CD4-positive, alpha-beta memory T cell (primary cell): ENCODE results near the gene ARHGEF38. TPM values are rescaled to one million over a fixed set of nuclear protein-coding genes. Genes with fewer than 3 reads are reported as not detected.
A peak's percentile ranks its signal among the peaks of the same experiment; 100 is the strongest.

ENCODE experiments used
- CTCF ChIA-PET: fragments of 350-600 bp; sonication (Branson Sonifier 250); formaldehyde crosslinking; loops from one replicate; lab custom pipeline; 2021; ENCODE audit warnings: inconsistent platforms; ENCODE audit not compliant: partially characterized antibody; lab: Charles Lee
- POLR2A ChIA-PET: fragments of 350-600 bp; sonication (Branson Sonifier 250); formaldehyde crosslinking; loops from one replicate; lab custom pipeline; 2021; ENCODE audit not compliant: partially characterized antibody; lab: Charles Lee
- DNase-seq, 5 donors: peaks; one replicate each; pipeline versions ENCODE4 v3.0.0 to v3.0.0-alpha.2; 2020 to 2022; ENCODE audit warnings: mixed read lengths in 1 of 5
- H3K27ac ChIP-seq: one replicate; pipeline ENCODE4 v1.7.0; 2013; ENCODE audit warnings: low read depth, low read length
- H3K27me3 ChIP-seq: 2 replicates; pipeline ENCODE4 v1.7.0; 2013; ENCODE audit warnings: mild to moderate bottlenecking, low read length, moderate library complexity; ENCODE audit not compliant: insufficient read depth
- H3K36me3 ChIP-seq: 2 replicates; pipeline ENCODE4 v1.7.0; 2013; ENCODE audit warnings: mild to moderate bottlenecking, low read length, moderate library complexity; ENCODE audit not compliant: insufficient read depth
- H3K4me1 ChIP-seq: 2 replicates; pipeline ENCODE4 v1.7.0; 2013; ENCODE audit warnings: mild to moderate bottlenecking, low read length, moderate library complexity; ENCODE audit not compliant: insufficient read depth
- H3K4me3 ChIP-seq, 2 donors: one replicate each; pipeline ENCODE4 v1.7.0; 2013; ENCODE audit warnings: low read length in 2 of 2, mild to moderate bottlenecking in 1 of 2
- H3K9me3 ChIP-seq, 2 donors: one replicate each; pipeline ENCODE4 v1.7.0; 2013; ENCODE audit warnings: low read length in 2 of 2, control low read depth in 1 of 2; ENCODE audit not compliant: control insufficient read depth in 1 of 2
- H3K27ac Mint-ChIP-seq, 7 donors: one replicate each; pipeline ENCODE4 v1.8.0; 2020 to 2021; ENCODE audit warnings: mixed read lengths in 7 of 7, mild to moderate bottlenecking in 6 of 7, inconsistent platforms in 3 of 7, moderate library complexity in 3 of 7
- H3K27me3 Mint-ChIP-seq, 2 donors: one replicate each; pipeline ENCODE4 v1.8.0; 2020 to 2021; ENCODE audit warnings: mixed read lengths in 2 of 2
- H3K36me3 Mint-ChIP-seq, 2 donors: one replicate each; pipeline ENCODE4 v1.8.0; 2020 to 2021; ENCODE audit warnings: mixed read lengths in 2 of 2, inconsistent platforms in 1 of 2, mild to moderate bottlenecking in 1 of 2
- H3K4me1 Mint-ChIP-seq, 4 donors: one replicate each; pipeline ENCODE4 v1.8.0; 2020 to 2021; ENCODE audit warnings: mixed read lengths in 4 of 4, mild to moderate bottlenecking in 1 of 4
- H3K4me3 Mint-ChIP-seq, 8 donors: one replicate each; pipeline ENCODE4 v1.8.0; 2020 to 2021; ENCODE audit warnings: mixed read lengths in 8 of 8, mild to moderate bottlenecking in 7 of 8, moderate library complexity in 6 of 8, inconsistent platforms in 3 of 8
- H3K9me3 Mint-ChIP-seq, 8 donors: one replicate each; pipeline ENCODE4 v1.8.0; 2020 to 2021; ENCODE audit warnings: mixed read lengths in 8 of 8, mild to moderate bottlenecking in 5 of 8, inconsistent platforms in 3 of 8, moderate library complexity in 1 of 8
- intact Hi-C: fragments of 100-400 bp; cut with micrococcal nuclease; formaldehyde crosslinking; loops from one replicate; pipeline ENCODE4 v1.15.1; 2023
- polyA plus RNA-seq, 2 donors: library from polyadenylated mRNA; unstranded; fragments of 300-500 nt; fragmentation: Illumina TruSeq; gene quantifications; one replicate each; pipeline ENCODE4 v1.2.3, GENCODE V29; 2021
- total RNA-seq, 2 experiments: library from RNA; stranded (reverse); gene quantifications; one replicate each; pipeline ENCODE4 v1.2.3, GENCODE V29; 2021

ARHGEF38 gene
- total and polyA plus RNA-seq, 4 experiments from 2014 or later = 0.30 TPM; not detected in 3

- DNase-seq = peak in 3 of 5 donors; percentile 2 to 6 (median 4)
- H3K27ac ChIP-seq = no peak overlapping the region
- no peak overlapping the region for H3K4me3 ChIP-seq
- no peaks in the 10 kb centered on the region for H3K27me3 ChIP-seq
- CTCF ChIA-PET = interaction anchor here (0.7 kb wide), 1 partner anchor 193 kb away, joined by 3 read pairs; no protein-coding TSS in a partner anchor
- H3K9me3 ChIP-seq = no peaks in the 10 kb centered on the region
- Mint-ChIP-seq H3K36me3 (no peaks in the 10 kb centered on the region), H3K4me1 (no peaks in the 10 kb centered on the region), H3K9me3 (peaks cover 0 to 4% (median 0%) of the 10 kb centered on the region in 8 donors), H3K27me3 (peaks cover 3 to 4% of the 10 kb centered on the region in 2 donors), H3K4me3 (no peak overlapping the region), H3K27ac (no peak overlapping the region)
- H3K4me1 ChIP-seq = no peaks in the 10 kb centered on the region
- intact Hi-C loops = loop anchor here (1.0 to 5.0 kb wide), 2 partner anchors 194 to 681 kb away; no protein-coding TSS in a partner anchor
- no peaks in the 10 kb centered on the region for H3K36me3 ChIP-seq
- POLR2A ChIA-PET = no interaction called here
These were observed 31.3 kb upstream of the ARHGEF38 start for GRCh38 chr4:105520819-105521790.

- Mint-ChIP-seq H3K27me3 (peaks cover 0 to 13% of the 10 kb centered on the region in 2 donors), H3K27ac (no peak overlapping the region), H3K4me1 (no peaks in the 10 kb centered on the region), H3K9me3 (peaks cover 0 to 1% (median 0%) of the 10 kb centered on the region in 8 donors), H3K36me3 (no peaks in the 10 kb centered on the region), H3K4me3 (no peak overlapping the region)
- ChIA-PET CTCF (no interaction called here), POLR2A (no interaction called here)
- Histone ChIP-seq H3K9me3 (no peaks in the 10 kb centered on the region), H3K27ac (no peak overlapping the region), H3K4me1 (no peaks in the 10 kb centered on the region), H3K36me3 (no peaks in the 10 kb centered on the region), H3K4me3 (no peak overlapping the region), H3K27me3 (no peaks in the 10 kb centered on the region)
- intact Hi-C loops = no loop called here
- DNase-seq = no peak
These were observed 25.8 kb upstream of the ARHGEF38 start for GRCh38 chr4:105526656-105527055.

- H3K27ac ChIP-seq = no peak overlapping the region
- Mint-ChIP-seq H3K4me1 (no peaks in the 10 kb centered on the region), H3K4me3 (no peak overlapping the region), H3K9me3 (peaks cover 0 to 1% (median 0%) of the 10 kb centered on the region in 8 donors), H3K36me3 (no peaks in the 10 kb centered on the region), H3K27me3 (peaks cover 0 to 13% of the 10 kb centered on the region in 2 donors), H3K27ac (no peak overlapping the region)
- CTCF ChIA-PET = no interaction called here
- H3K4me1 ChIP-seq = no peaks in the 10 kb centered on the region
- no peak for DNase-seq
- no peak overlapping the region for H3K4me3 ChIP-seq
- no peaks in the 10 kb centered on the region for H3K27me3 ChIP-seq
- H3K9me3 ChIP-seq = no peaks in the 10 kb centered on the region
- POLR2A ChIA-PET = no interaction called here
- intact Hi-C loops = no loop called here
- no peaks in the 10 kb centered on the region for H3K36me3 ChIP-seq
These were observed 25.3 kb upstream of the ARHGEF38 start for GRCh38 chr4:105527081-105527480.

- ChIA-PET CTCF (no interaction called here), POLR2A (no interaction called here)
- Mint-ChIP-seq H3K27ac (no peak overlapping the region), H3K36me3 (no peaks in the 10 kb centered on the region), H3K9me3 (peaks cover 0 to 5% (median 0%) of the 10 kb centered on the region in 8 donors), H3K4me1 (peaks cover 0 to 2% (median under 1%) of the 10 kb centered on the region in 4 donors), H3K4me3 (no peak overlapping the region), H3K27me3 (peaks cover 5 to 14% of the 10 kb centered on the region in 2 donors)
- Histone ChIP-seq H3K4me3 (no peak overlapping the region), H3K9me3 (no peaks in the 10 kb centered on the region), H3K27me3 (no peaks in the 10 kb centered on the region), H3K27ac (no peak overlapping the region), H3K36me3 (no peaks in the 10 kb centered on the region), H3K4me1 (no peaks in the 10 kb centered on the region)
- no peak for DNase-seq
- intact Hi-C loops = no loop called here
These were observed 15.8 kb upstream of the ARHGEF38 start for GRCh38 chr4:105536601-105537000.

GRCh38 chr4:105541420-105541819 lies 11.0 kb upstream of the ARHGEF38 start:
- H3K9me3 Mint-ChIP-seq = peaks cover 0 to 5% (median 0%) of the 10 kb centered on the region in 8 donors
- H3K4me3 Mint-ChIP-seq = no peak overlapping the region
- intact Hi-C loops = no loop called here
- H3K4me1 ChIP-seq = no peaks in the 10 kb centered on the region
- CTCF ChIA-PET = no interaction called here
- POLR2A ChIA-PET = no interaction called here
- no peaks in the 10 kb centered on the region for H3K27me3 ChIP-seq
- H3K9me3 ChIP-seq = no peaks in the 10 kb centered on the region
- peaks cover 0 to 2% (median under 1%) of the 10 kb centered on the region in 4 donors for H3K4me1 Mint-ChIP-seq
- no peak for DNase-seq
- no peak overlapping the region for H3K27ac Mint-ChIP-seq
- H3K27me3 Mint-ChIP-seq = peaks cover 0 to 4% of the 10 kb centered on the region in 2 donors
- H3K4me3 ChIP-seq = no peak overlapping the region
- no peak overlapping the region for H3K27ac ChIP-seq
- no peaks in the 10 kb centered on the region for H3K36me3 Mint-ChIP-seq
- no peaks in the 10 kb centered on the region for H3K36me3 ChIP-seq

GRCh38 chr4:105542039-105542438 lies 10.4 kb upstream of the ARHGEF38 start:
- POLR2A ChIA-PET = no interaction called here

GRCh38 chr4:105543346-105543745 lies 9.1 kb upstream of the ARHGEF38 start:
- peaks cover 0 to 2% (median under 1%) of the 10 kb centered on the region in 4 donors for H3K4me1 Mint-ChIP-seq
- ChIA-PET POLR2A (no interaction called here), CTCF (no interaction called here)

More at GRCh38 chr4:105542039-105542438, 10.4 kb upstream of the ARHGEF38 start:
- Histone ChIP-seq H3K27ac (no peak overlapping the region), H3K4me1 (no peaks in the 10 kb centered on the region), H3K4me3 (no peak overlapping the region), H3K27me3 (no peaks in the 10 kb centered on the region), H3K9me3 (no peaks in the 10 kb centered on the region), H3K36me3 (no peaks in the 10 kb centered on the region)
- intact Hi-C loops = no loop called here
- Mint-ChIP-seq H3K4me3 (no peak overlapping the region), H3K27ac (no peak overlapping the region), H3K36me3 (no peaks in the 10 kb centered on the region), H3K27me3 (peaks cover 0 to 3% of the 10 kb centered on the region in 2 donors), H3K9me3 (peaks cover 0 to 5% (median 0%) of the 10 kb centered on the region in 8 donors), H3K4me1 (peaks cover 0 to 2% (median under 1%) of the 10 kb centered on the region in 4 donors)
- CTCF ChIA-PET = no interaction called here
- DNase-seq = no peak

More at GRCh38 chr4:105543346-105543745, 9.1 kb upstream of the ARHGEF38 start:
- H3K4me1 ChIP-seq = no peaks in the 10 kb centered on the region
- H3K27ac ChIP-seq = no peak overlapping the region
- no peaks in the 10 kb centered on the region for H3K36me3 ChIP-seq
- Mint-ChIP-seq H3K4me3 (no peak overlapping the region), H3K9me3 (peaks cover 0 to 5% (median 0%) of the 10 kb centered on the region in 8 donors), H3K27ac (no peak overlapping the region), H3K36me3 (no peaks in the 10 kb centered on the region), H3K27me3 (peaks cover 0 to 2% of the 10 kb centered on the region in 2 donors)
- no peaks in the 10 kb centered on the region for H3K9me3 ChIP-seq
- no peaks in the 10 kb centered on the region for H3K27me3 ChIP-seq
- H3K4me3 ChIP-seq = no peak overlapping the region
- intact Hi-C loops = no loop called here
- no peak for DNase-seq
